ENCODE results near the gene EEF1A2.

Gene EEF1A2

DNA sequence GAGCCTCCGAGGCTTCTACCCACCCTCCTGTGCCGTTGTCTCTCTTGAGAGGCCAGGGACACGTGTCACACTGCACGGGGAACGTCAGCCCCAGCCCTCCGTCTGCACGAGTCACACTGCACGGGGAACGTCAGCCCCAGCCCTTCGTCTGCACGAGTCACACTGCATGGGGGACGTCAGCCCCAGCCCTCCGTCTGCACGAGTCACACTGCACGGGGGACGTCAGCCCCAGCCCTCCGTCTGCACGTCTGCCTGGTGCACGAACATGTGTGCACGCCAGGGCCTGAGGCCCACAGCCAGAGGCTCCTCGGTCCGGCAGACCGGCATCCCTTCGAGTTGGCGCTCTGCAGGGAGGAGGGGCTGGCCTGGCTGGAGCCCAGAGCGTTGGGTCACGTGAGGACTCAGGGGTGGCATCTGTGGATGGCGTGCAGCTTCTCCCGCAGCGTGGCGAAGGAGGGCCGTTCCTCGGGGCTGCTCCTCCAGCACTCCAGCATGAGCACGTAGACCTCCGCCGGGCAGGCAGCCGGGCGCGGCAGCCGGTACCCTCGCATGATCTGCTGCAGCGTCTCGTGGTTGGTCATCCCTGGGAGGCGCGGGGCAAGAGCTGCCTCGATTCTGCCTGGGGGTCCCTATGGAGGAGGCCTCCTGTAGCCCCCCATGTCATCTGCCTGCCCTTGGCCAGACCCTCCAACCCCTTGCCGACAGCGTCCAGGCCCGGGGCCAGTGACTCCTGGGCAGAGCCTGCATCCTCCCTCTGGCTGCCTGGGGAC lies 41.7 kb upstream of the EEF1A2 start:
- no peaks in the 10 kb centered on the region for H3K36me3 Mint-ChIP-seq
- H3K27ac Mint-ChIP-seq = peak overlapping the region; percentile 62
- H3K27me3 Mint-ChIP-seq = no peaks in the 10 kb centered on the region
- H3K4me3 Mint-ChIP-seq = no peak overlapping the region
- no peaks in the 10 kb centered on the region for H3K9me3 Mint-ChIP-seq
- no peak for DNase-seq
- ATAC-seq (replicated peaks) = no peak
- peaks cover 39 to 62% of the 10 kb centered on the region in 2 donors for H3K4me1 Mint-ChIP-seq

DNA sequence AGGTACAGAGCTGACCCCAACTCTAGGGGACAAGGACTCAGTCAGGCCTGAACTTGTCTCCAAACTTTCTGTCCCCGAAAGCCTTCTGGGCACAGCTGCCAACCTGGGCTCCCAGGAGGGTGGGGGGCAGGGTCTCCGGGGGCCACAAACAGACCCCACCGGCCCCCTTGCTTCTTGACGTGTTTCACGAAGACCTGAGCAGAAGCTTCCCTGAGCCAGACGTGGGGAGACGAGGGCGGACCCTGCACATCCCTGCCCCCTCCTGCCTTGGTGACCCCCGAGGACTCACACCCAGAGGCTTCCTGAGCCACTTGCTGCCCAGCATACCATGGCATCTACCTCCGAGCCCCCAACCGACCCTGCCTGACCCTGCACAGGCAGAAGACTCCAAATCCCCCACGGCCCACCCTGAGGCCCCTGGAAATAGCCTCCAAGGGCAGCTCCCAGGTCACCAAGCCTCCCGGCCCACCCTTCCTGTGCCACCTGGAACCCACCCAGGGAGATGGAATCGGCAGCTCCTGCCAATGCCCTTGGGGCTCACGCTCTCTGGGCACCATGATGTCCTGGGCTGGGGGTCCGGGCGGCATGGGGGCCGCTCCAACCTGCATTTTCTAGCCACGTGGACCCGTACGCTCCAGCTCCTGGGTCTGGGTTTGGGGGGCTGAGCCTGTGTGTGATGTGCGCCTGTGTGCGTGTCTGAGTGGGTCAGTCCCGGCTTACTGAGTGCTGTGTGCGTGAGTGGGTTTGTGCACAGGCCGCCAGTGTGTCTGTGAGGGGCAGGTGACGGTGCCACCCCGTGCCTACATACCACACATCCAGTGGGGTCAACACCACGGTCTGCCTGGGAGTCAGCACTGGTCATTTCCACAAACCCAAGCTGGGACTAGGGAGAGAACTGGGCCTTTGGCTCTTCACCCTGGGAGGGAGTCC lies 40.8 kb upstream of the EEF1A2 start:
- H3K4me3 Mint-ChIP-seq = no peak overlapping the region
- ATAC-seq (replicated peaks) (no peak), DNase-seq (no peak)
- H3K27me3 Mint-ChIP-seq = no peaks in the 10 kb centered on the region
- H3K27ac Mint-ChIP-seq = no peak overlapping the region
- peaks cover 34 to 53% of the 10 kb centered on the region in 2 donors for H3K4me1 Mint-ChIP-seq
- H3K9me3 Mint-ChIP-seq = no peaks in the 10 kb centered on the region
- H3K36me3 Mint-ChIP-seq = no peaks in the 10 kb centered on the region

DNA sequence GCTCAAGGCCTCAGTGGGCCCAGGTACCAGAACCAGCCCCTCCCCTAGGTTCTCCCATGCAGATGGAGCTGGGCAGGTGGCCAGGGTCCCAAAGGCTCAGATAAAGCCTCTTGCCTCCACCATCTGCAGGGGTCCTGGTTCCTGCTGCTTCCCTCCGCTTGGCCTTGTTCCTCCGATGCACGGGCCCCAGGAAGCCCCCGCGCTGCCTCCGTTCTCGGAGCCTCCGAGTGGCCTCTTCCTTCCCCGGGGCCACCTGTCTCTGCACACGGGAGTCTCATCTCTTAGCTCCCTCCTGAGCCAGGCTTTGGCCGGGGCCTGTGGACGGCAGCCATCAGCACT lies 40.2 kb upstream of the EEF1A2 start:
- no peaks in the 10 kb centered on the region for H3K36me3 Mint-ChIP-seq
- H3K9me3 Mint-ChIP-seq = no peaks in the 10 kb centered on the region
- H3K4me1 Mint-ChIP-seq = peaks cover 34 to 50% of the 10 kb centered on the region in 2 donors
- H3K27me3 Mint-ChIP-seq = no peaks in the 10 kb centered on the region
- ATAC-seq (replicated peaks) (no peak), DNase-seq (no peak)
- no peak overlapping the region for H3K4me3 Mint-ChIP-seq
- H3K27ac Mint-ChIP-seq = no peak overlapping the region

DNA sequence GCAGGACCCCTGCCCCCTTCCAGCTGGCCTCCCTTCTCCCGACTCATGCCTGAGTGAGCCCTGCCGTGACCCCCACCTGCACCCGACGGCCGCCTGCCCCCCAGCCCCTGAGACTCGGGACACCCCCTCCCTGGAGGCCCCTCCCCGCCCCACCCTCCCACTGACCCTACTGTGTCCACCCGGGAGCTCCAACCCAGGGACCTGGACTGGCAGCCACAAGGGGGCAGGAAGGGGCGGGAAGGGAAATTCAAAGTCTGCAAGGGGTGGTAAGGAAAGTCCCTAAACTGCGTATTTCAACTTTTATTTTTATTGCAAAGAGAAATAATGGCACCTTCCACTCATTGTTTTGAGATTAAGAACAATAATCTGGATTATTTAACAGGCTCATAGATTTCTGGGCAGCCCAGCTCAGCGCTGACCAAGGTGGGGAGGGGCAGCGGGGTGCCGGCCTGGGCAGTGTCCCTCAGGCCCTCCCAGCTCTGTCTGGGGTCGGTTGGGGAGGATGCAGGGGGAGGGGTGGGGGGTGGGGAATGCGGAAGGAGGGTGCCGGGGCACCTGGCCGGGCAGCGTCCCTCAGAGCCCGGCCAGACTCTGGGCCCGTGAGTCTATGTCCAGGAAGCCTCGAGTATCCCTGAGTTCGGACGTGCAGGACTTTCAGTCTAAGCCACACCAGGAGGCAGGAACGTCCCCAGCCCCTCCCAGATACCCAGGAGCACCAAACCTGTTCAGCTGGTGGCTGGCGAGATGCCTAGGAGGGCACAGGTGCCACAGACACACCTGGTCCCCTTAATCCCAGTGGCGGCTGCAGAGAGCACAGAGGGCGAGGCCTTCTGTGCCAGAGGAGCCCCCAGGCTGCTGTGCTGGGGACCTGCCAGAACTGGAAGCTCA lies 39.6 kb upstream of the EEF1A2 start:
- Mint-ChIP-seq H3K4me3 (peak overlapping the region; percentile 83), H3K9me3 (no peaks in the 10 kb centered on the region), H3K4me1 (peaks cover 30 to 50% of the 10 kb centered on the region in 2 donors), H3K27ac (peak overlapping the region; percentile 90), H3K36me3 (no peaks in the 10 kb centered on the region), H3K27me3 (no peaks in the 10 kb centered on the region)
- ATAC-seq (replicated peaks) (peak; percentile 1 to 4), DNase-seq (no peak)

DNA sequence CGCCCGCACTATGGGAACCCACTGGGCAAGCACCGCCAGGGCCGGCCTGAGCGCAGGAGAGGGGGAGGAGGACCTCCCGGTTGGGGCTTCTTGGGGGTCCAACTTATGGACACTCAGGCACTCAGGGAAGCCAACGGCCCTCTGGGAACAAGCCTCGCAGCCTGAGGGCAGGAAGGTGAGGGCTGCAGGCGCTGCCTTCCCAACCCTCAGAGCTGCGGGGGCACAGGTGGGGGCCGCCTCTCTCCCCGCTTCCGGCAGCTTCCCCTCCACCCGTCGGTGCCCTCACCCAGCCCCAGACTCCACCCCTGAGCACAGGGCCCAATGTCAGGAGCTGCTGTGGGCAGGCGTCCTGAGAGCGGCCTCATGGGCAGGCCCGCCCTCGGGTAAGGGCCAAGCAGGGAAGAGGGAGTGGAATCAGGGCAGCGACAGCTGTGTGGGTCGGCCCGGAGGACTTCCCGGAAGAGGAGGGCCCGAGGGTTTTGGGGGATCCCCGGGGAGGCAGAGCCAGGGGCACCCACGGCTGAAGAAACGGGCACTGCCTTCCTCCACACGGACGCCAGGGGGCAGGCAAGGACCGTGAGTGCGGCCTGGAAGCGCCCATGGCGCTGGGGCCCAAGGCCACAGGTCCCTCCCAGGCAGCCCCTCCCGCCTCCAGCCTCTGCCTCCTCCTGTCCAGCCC lies 38.8 kb upstream of the EEF1A2 start:
- peak overlapping the region; percentile 90 for H3K27ac Mint-ChIP-seq
- no peaks in the 10 kb centered on the region for H3K27me3 Mint-ChIP-seq
- ATAC-seq (replicated peaks) (peak; percentile 95), DNase-seq (peak; percentile 99)
- H3K36me3 Mint-ChIP-seq = no peaks in the 10 kb centered on the region
- peaks cover 26 to 45% of the 10 kb centered on the region in 2 donors for H3K4me1 Mint-ChIP-seq
- no peaks in the 10 kb centered on the region for H3K9me3 Mint-ChIP-seq
- H3K4me3 Mint-ChIP-seq = peak overlapping the region; percentile 83

DNA sequence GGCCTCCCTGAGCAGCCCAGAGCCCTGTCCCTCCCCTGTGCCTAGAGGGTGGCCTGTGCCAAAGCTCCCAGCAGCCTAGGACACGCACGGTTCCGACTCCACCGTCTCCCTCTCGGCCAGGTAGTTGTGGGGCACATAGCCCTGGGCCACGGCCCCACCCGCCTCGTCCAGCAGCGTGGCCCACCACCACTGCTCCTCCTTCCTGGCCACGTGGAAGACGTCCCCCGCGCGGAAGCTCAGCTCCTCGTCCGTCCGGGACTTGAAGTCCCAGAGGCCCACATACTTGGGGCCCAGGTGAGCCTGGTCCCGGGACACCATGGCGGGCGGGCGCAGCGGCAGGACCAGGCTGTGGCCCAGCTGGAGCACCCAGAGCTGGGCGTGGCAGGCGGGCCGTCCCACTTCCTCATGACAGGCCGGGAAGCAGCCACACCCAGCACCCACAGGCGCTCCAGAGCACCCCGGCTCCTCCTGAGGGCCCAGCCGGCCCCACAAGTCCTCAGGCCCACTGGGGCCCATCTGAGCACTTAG lies 38.2 kb upstream of the EEF1A2 start, which contains the start of gene PTK6:
PTK6 (minus strand) TSS at position 380 of the 528 bp plus-strand sequence; CDS start at position 318, 62 bp downstream.
- no peak for DNase-seq
- H3K4me3 Mint-ChIP-seq = peak within 1 kb of the TSS; percentile 83
- H3K27ac Mint-ChIP-seq = peak within 1 kb of the TSS; percentile 90
- no peaks in the 10 kb centered on the region for H3K27me3 Mint-ChIP-seq
- no peaks in the 10 kb centered on the region for H3K9me3 Mint-ChIP-seq
- H3K36me3 Mint-ChIP-seq = no peaks in the 10 kb centered on the region
- peaks cover 26 to 42% of the 10 kb centered on the region in 2 donors for H3K4me1 Mint-ChIP-seq
- peak; percentile 22 to 26 for ATAC-seq (replicated peaks)

DNA sequence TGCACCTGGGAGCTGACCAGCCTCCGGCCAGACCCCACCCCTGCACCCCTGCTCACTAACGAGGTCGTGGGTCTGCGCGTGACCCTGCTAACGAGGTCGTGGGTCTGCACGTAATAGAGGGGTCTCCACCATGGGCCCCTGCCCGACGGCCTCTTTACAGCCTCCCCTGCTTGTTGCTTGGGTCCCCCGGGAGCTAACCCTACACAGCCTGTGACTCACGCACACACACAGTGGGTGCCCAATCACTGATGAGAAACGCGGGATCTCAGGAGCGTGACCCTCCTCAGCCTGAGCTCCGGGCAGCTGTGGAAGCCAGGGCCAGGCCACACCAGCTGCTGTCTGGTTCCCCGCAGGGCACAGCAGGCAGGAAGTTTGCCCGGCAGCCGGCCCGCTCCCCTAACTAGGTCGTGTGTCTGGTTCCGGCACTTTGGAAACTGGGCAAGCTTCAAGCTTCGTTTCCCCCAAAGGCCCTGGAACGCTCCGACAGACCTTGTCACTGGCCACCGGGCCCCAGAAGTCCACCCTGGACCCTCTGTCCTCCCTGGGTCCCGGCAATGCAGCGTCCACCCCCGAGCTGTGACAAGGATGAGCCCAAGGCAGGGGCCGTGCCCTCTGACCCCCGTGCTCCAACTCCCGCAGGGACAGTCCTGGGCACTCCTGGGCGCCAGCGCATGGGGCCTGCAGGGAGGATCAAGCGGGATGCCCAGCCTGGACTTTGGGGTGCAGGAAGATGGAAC lies 37.5 kb upstream of the EEF1A2 start:
- Mint-ChIP-seq H3K4me1 (peaks cover 27 to 42% of the 10 kb centered on the region in 2 donors), H3K27me3 (no peaks in the 10 kb centered on the region), H3K4me3 (peak overlapping the region; percentile 83), H3K9me3 (no peaks in the 10 kb centered on the region), H3K27ac (peak overlapping the region; percentile 69), H3K36me3 (no peaks in the 10 kb centered on the region)
- no peak for ATAC-seq (replicated peaks)
- no peak for DNase-seq

DNA sequence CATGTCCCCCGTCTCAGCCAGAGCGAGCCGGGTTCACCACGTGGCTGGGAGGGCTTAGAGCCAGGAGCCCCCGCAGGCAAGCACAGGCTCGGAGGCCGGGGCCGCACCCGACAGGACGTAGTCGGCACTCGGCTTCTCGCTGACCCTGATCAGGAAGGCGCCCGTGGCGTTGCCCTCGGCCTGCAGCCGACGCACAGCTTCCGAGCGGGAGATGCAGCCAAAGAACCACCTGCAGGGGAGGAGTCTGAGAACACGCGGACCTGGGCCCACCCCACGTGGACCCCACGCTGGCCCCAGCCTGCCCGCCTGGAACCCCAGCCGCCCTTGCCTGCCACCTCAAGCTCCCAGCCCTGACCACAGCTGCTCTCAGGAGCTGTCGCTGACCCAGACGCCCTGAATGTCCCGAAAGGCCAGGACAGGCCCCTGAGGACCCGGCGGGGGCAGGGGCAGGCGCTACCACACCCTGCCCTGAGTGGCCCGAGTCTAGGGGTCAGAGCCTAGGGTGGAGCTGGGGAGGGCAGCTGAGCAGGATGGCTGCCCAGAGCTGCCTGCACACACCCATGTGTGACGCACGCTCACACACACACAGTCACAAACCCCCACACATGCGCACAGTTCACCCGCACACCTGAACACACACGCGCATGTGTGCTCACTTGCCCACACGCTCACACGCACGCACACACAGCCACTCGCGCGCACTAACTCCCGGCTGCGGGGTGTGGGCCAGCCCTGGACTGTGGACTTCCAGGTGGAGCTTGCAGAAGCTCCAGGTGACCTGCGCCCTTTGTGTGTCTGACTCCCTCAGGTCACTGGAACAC lies 36.2 kb upstream of the EEF1A2 start:
- peaks cover 23 to 36% of the 10 kb centered on the region in 2 donors for H3K4me1 Mint-ChIP-seq
- DNase-seq (no peak), ATAC-seq (replicated peaks) (no peak)
- H3K27me3 Mint-ChIP-seq = no peaks in the 10 kb centered on the region
- no peaks in the 10 kb centered on the region for H3K9me3 Mint-ChIP-seq
- H3K27ac Mint-ChIP-seq = no peak overlapping the region
- H3K36me3 Mint-ChIP-seq = no peaks in the 10 kb centered on the region
- no peak overlapping the region for H3K4me3 Mint-ChIP-seq

DNA sequence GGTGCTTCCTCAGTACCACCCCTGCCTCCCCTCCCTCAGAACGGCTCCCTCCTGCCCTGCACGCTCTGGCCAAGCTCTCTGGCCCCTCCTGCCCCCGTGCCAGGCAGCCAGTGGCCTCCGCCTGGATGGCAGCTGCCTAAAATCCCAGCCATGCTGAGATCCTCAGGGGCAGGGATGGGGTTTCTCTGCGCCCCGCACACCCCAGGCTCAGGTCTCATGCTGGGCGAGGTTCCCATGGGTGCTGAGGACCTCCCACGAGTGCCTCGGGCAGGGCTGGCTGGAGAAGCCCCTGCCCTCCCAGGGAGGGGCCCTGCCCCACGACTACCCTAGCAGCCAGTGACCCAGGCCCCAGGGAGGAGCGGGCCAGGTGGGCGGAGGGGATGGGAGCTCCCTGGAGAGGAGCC lies 35.5 kb upstream of the EEF1A2 start:
- no peaks in the 10 kb centered on the region for H3K27me3 Mint-ChIP-seq
- H3K4me3 Mint-ChIP-seq = no peak overlapping the region
- H3K27ac Mint-ChIP-seq = no peak overlapping the region
- no peaks in the 10 kb centered on the region for H3K9me3 Mint-ChIP-seq
- DNase-seq (no peak), ATAC-seq (replicated peaks) (no peak)
- no peaks in the 10 kb centered on the region for H3K36me3 Mint-ChIP-seq
- H3K4me1 Mint-ChIP-seq = peaks cover 21 to 34% of the 10 kb centered on the region in 2 donors

DNA sequence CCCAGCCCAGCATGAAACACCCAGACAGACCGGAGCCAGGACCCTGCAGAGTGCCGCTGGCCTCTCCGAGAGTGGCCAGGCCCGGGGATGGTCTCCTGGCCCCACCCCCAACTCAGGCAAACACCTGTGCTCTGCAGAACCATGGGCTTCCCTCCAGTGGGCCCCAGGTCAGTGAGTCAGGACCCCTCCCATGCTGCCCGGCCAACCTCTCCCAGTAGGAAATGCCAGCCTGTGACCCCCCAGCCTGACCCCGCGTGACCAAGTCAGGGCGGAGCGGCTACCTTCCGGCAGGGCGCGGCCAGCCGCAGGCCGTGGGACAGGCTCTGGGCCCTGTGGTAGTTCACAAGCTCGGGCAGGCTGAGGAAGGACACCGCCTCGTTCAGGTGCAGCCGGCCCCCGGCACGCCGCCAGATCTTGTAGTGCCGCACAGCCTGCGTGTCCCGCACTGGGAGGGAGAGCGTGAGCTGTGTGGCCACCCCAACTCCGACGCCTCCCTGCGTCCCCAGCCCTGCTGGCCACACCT lies 35.0 kb upstream of the EEF1A2 start:
- Mint-ChIP-seq H3K36me3 (no peaks in the 10 kb centered on the region), H3K27me3 (no peaks in the 10 kb centered on the region), H3K4me3 (no peak overlapping the region), H3K9me3 (no peaks in the 10 kb centered on the region), H3K27ac (no peak overlapping the region), H3K4me1 (peaks cover 20 to 29% of the 10 kb centered on the region in 2 donors)
- peak; percentile 4 for DNase-seq
- ATAC-seq (replicated peaks) = no peak

DNA sequence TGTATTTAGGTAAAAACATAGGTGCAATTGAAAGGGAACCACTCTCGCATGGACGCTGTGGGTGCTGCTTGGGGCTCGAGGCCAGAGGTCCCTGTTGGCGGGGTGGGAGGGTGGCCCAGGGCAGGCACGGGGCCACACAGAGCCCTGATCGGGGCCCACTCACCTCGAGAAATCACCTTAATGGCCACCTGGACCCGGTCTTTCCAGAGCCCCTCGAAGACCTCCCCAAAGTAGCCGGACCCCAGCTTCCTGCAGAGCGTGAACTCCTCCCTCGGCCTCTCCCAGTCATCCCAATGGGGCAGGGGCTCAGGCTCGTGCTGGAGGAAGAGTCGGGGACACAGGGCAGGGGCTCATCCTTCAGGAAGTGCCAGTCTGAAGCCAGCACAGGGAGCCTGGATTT lies 34.5 kb upstream of the EEF1A2 start:
- no peak for ATAC-seq (replicated peaks)

DNA sequence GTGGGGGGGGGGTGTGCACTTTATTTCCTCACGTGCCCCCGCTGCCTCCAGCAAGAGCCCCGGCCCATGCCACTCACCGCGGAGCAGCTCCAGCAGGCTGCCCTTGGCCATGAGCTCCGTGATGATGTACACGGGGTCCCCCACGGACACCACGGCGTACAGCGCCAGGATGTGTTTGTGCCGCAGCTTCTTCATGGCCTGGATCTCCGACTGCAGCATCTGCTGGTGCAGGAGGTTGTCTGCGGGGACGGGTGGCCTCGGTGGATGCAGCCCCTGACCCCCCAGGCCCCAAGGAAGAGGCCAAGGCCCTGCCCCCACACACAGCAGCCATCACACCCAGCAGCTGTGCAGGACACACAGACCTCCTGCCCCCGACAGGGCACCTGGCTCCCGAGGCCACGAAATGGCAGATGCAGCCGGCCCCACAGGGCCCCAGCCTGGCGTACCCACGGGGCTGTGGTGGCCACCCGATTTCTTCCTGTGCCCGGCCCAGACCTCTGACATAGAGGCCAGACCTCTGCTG lies 33.6 kb upstream of the EEF1A2 start:
- peaks cover 19 to 20% of the 10 kb centered on the region in 2 donors for H3K4me1 Mint-ChIP-seq
- no peaks in the 10 kb centered on the region for H3K27me3 Mint-ChIP-seq
- ATAC-seq (replicated peaks) = no peak
- no peaks in the 10 kb centered on the region for H3K9me3 Mint-ChIP-seq
- no peaks in the 10 kb centered on the region for H3K36me3 Mint-ChIP-seq
- no peak overlapping the region for H3K4me3 Mint-ChIP-seq
- DNase-seq = no peak
- H3K27ac Mint-ChIP-seq = no peak overlapping the region

More for the DNA sequence above, 34.5 kb upstream of the EEF1A2 start:
- no peaks in the 10 kb centered on the region for H3K9me3 Mint-ChIP-seq
- no peaks in the 10 kb centered on the region for H3K36me3 Mint-ChIP-seq
- peaks cover 23 to 28% of the 10 kb centered on the region in 2 donors for H3K4me1 Mint-ChIP-seq
- no peak overlapping the region for H3K27ac Mint-ChIP-seq
- no peak overlapping the region for H3K4me3 Mint-ChIP-seq
- DNase-seq = no peak
- H3K27me3 Mint-ChIP-seq = no peaks in the 10 kb centered on the region

All from stimulated activated naive B cell treated with anti-CD40 and anti-IgM and Interleukin-4, amounts not matched to agents 10 μg/mL and 1 μg/mL and 100 μg/mL, for 72 hours (primary cell).